WTC11 (cell line): ENCODE data around the gene PIANP. TPM values are rescaled to one million over a fixed set of nuclear protein-coding genes. Genes with fewer than 3 reads are reported as not detected.

Source experiments
- ATAC-seq: fragments of 200-7000 bp; cut with Tn5 transposase; 2 replicates; pipeline ENCODE4 v1.10.0; 2021; ENCODE audit warnings: mild to moderate bottlenecking, moderate library complexity
- CTCF ChIA-PET: fragments of 300-600 bp; sonication (Branson Sonifier 250); formaldehyde crosslinking; loops from one replicate; lab custom pipeline; 2021; ENCODE audit warnings: antibody characterized with exemption; lab: Charles Lee
- POLR2A ChIA-PET: fragments of 350-600 bp; sonication (Branson Sonifier 250); formaldehyde crosslinking; loops from one replicate; lab custom pipeline; 2021; ENCODE audit warnings: antibody characterized with exemption; lab: Charles Lee
- DNase-seq: peaks from one replicate; pipeline ENCODE4 v3.0.0; 2021; ENCODE audit warnings: low spot score
- H3K27ac Mint-ChIP-seq: 2 replicates; pipeline ENCODE4 v1.8.0; 2021; ENCODE audit warnings: mixed read lengths
- H3K27me3 Mint-ChIP-seq: 2 replicates; pipeline ENCODE4 v1.8.0; 2021; ENCODE audit warnings: low read depth, mild to moderate bottlenecking, moderate library complexity, mixed read lengths
- H3K36me3 Mint-ChIP-seq: 2 replicates; pipeline ENCODE4 v1.8.0; 2021; ENCODE audit warnings: mixed read lengths
- H3K4me1 Mint-ChIP-seq: 2 replicates; pipeline ENCODE4 v1.8.0; 2022; ENCODE audit warnings: mixed read lengths
- H3K4me3 Mint-ChIP-seq: 2 replicates; pipeline ENCODE4 v1.8.0; 2021; ENCODE audit warnings: mild to moderate bottlenecking, moderate library complexity, mixed read lengths
- H3K9me3 Mint-ChIP-seq: 2 replicates; pipeline ENCODE4 v1.8.0; 2021; ENCODE audit warnings: mixed read lengths
- ATF3 ChIP-seq: sonication (generic); formaldehyde crosslinking; conservative IDR thresholded peaks from 2 replicates; pipeline ENCODE4 v1.8.1; 2022; ENCODE audit warnings: mild to moderate bottlenecking, missing genetic modification reagents
- CTCF ChIP-seq: fragments of 200-600 bp; IDR thresholded peaks from 2 replicates; pipeline ENCODE4 v1.8.0; 2022; ENCODE audit warnings: antibody characterized with exemption
- ESRRA ChIP-seq: sonication (generic); formaldehyde crosslinking; IDR thresholded peaks from 2 replicates; pipeline ENCODE4 v1.8.1; 2022; ENCODE audit warnings: mild to moderate bottlenecking, missing genetic modification reagents, borderline replicate concordance
- FOXP1 ChIP-seq: sonication (generic); formaldehyde crosslinking; IDR thresholded peaks from 2 replicates; pipeline ENCODE4 v1.8.0; 2022; ENCODE audit warnings: missing genetic modification reagents, mild to moderate bottlenecking, moderate library complexity, borderline replicate concordance
- GTF2I ChIP-seq: fragments of 250-450 bp; sonication (Bioruptor Pico); conservative IDR thresholded peaks from 2 replicates; pipeline ENCODE4 v1.4.0; 2021; ENCODE audit warnings: mild to moderate bottlenecking
- IRF1 ChIP-seq: sonication (generic); formaldehyde crosslinking; IDR thresholded peaks from 2 replicates; pipeline ENCODE4 v1.8.0; 2023; ENCODE audit warnings: missing genetic modification reagents
- NFATC4 ChIP-seq: fragments of 250-450 bp; sonication (Bioruptor Pico); IDR thresholded peaks from 2 replicates; pipeline ENCODE4 v1.9.0; 2021; ENCODE audit warnings: mild to moderate bottlenecking
- NFYB ChIP-seq: sonication (generic); formaldehyde crosslinking; conservative IDR thresholded peaks from 2 replicates; pipeline ENCODE4 v1.8.0; 2022; ENCODE audit warnings: low read depth, missing genetic modification reagents
- NR2C2 ChIP-seq: sonication (generic); formaldehyde crosslinking; IDR thresholded peaks from 2 replicates; pipeline ENCODE4 v1.8.0; 2022; ENCODE audit warnings: mild to moderate bottlenecking, missing genetic modification reagents
- PRRX2 ChIP-seq: fragments of 250-450 bp; sonication (Bioruptor Pico); IDR thresholded peaks from 2 replicates; pipeline ENCODE4 v1.8.0; 2021; ENCODE audit warnings: mild to moderate bottlenecking
- SOX15 ChIP-seq: fragments of 250-450 bp; sonication (Bioruptor Pico); IDR thresholded peaks from 2 replicates; pipeline ENCODE4 v1.9.0; 2021; ENCODE audit warnings: mild to moderate bottlenecking
- SP1 ChIP-seq: sonication (generic); formaldehyde crosslinking; conservative IDR thresholded peaks from 2 replicates; pipeline ENCODE4 v1.8.1; 2022; ENCODE audit warnings: missing genetic modification reagents
- TCF7 ChIP-seq: sonication (generic); formaldehyde crosslinking; IDR thresholded peaks from 2 replicates; pipeline ENCODE4 v1.8.0; 2022; ENCODE audit warnings: mild to moderate bottlenecking, low read depth, missing genetic modification reagents, moderate library complexity
- ZMAT4 ChIP-seq: fragments of 250-450 bp; sonication (Bioruptor Pico); IDR thresholded peaks from 2 replicates; pipeline ENCODE4 v1.9.0; 2021; ENCODE audit warnings: mild to moderate bottlenecking
- ZNF263 ChIP-seq: sonication (generic); formaldehyde crosslinking; IDR thresholded peaks from 2 replicates; pipeline ENCODE4 v1.8.1; 2022; ENCODE audit warnings: low read depth, mild to moderate bottlenecking, moderate library complexity, missing genetic modification reagents
- ZNF317 ChIP-seq: sonication (generic); formaldehyde crosslinking; IDR thresholded peaks from 2 replicates; pipeline ENCODE4 v1.8.1; 2023; ENCODE audit warnings: low read depth, mild to moderate bottlenecking, moderate library complexity, missing genetic modification reagents, borderline replicate concordance
- ZNF416 ChIP-seq: fragments of 250-450 bp; sonication (Bioruptor Pico); IDR thresholded peaks from 2 replicates; pipeline ENCODE4 v1.9.0; 2021; ENCODE audit warnings: mild to moderate bottlenecking, inconsistent platforms
- ZNF425 ChIP-seq: fragments of 250-450 bp; sonication (Bioruptor Pico); conservative IDR thresholded peaks from 2 replicates; pipeline ENCODE4 v1.9.0; 2021; ENCODE audit warnings: mild to moderate bottlenecking
- total RNA-seq: library from RNA; stranded (reverse); gene quantifications from 3 replicates; pipeline ENCODE4 v1.2.3, GENCODE V29; 2021
- TF ChIP-seq, protein P1 (sequence below): fragments of 250-450 bp; sonication (Bioruptor Pico); IDR thresholded peaks from 2 replicates; pipeline ENCODE4 v1.9.0; 2021; ENCODE audit warnings: mild to moderate bottlenecking, borderline replicate concordance
- TF ChIP-seq, protein P2 (sequence below): sonication (generic); formaldehyde crosslinking; IDR thresholded peaks from 2 replicates; pipeline ENCODE4 v1.8.0; 2022; ENCODE audit warnings: mild to moderate bottlenecking, missing genetic modification reagents

The PIANP gene
- total RNA-seq, 1 experiment from 2014 or later: 7.7 TPM

DNA sequence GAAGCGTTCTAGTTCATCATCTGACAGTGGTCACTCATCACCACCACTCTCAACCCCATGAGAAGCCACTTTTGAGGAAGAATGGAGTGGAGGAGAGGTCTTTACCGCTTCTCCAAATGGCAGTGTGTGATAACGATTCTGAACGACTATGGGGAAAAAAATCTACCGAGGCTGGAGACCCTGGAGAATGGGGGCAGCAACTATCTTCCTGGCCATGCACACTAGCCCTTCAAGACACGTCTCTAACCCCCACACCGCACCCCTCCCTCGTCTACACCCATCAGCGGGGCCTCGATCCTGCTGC is 38.1 kb downstream of the PIANP start:
- POLR2A ChIA-PET: no interaction called here
- TF ChIP-seq, protein P1, sequence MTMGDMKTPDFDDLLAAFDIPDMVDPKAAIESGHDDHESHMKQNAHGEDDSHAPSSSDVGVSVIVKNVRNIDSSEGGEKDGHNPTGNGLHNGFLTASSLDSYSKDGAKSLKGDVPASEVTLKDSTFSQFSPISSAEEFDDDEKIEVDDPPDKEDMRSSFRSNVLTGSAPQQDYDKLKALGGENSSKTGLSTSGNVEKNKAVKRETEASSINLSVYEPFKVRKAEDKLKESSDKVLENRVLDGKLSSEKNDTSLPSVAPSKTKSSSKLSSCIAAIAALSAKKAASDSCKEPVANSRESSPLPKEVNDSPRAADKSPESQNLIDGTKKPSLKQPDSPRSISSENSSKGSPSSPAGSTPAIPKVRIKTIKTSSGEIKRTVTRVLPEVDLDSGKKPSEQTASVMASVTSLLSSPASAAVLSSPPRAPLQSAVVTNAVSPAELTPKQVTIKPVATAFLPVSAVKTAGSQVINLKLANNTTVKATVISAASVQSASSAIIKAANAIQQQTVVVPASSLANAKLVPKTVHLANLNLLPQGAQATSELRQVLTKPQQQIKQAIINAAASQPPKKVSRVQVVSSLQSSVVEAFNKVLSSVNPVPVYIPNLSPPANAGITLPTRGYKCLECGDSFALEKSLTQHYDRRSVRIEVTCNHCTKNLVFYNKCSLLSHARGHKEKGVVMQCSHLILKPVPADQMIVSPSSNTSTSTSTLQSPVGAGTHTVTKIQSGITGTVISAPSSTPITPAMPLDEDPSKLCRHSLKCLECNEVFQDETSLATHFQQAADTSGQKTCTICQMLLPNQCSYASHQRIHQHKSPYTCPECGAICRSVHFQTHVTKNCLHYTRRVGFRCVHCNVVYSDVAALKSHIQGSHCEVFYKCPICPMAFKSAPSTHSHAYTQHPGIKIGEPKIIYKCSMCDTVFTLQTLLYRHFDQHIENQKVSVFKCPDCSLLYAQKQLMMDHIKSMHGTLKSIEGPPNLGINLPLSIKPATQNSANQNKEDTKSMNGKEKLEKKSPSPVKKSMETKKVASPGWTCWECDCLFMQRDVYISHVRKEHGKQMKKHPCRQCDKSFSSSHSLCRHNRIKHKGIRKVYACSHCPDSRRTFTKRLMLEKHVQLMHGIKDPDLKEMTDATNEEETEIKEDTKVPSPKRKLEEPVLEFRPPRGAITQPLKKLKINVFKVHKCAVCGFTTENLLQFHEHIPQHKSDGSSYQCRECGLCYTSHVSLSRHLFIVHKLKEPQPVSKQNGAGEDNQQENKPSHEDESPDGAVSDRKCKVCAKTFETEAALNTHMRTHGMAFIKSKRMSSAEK (CRISPR knock-in tag): no peak
- TF ChIP-seq ZNF317 (CRISPR knock-in tag): no peak
- Mint-ChIP-seq H3K4me1 (peaks cover 6% of the 10 kb centered on the region), H3K27me3 (no peaks in the 10 kb centered on the region; the same call in 1 of the 2 replicates), H3K27ac (peak overlapping the region; percentile 98), H3K4me3 (peak overlapping the region; percentile 98), H3K36me3 (peaks cover 10% of the 10 kb centered on the region), H3K9me3 (no peaks in the 10 kb centered on the region)
- ATAC-seq (peak; percentile 55), DNase-seq (no peak)
- CTCF ChIA-PET: interaction anchor here (1.1 kb wide), 1 partner anchor 44 kb away, joined by 3 read pairs; no protein-coding TSS in a partner anchor

- Mint-ChIP-seq H3K4me3 (no peak overlapping the region), H3K36me3 (peaks cover 41% of the 10 kb centered on the region), H3K9me3 (no peaks in the 10 kb centered on the region), H3K27ac (no peak overlapping the region), H3K27me3 (no peaks in the 10 kb centered on the region), H3K4me1 (no peaks in the 10 kb centered on the region)
- DNase-seq (no peak), ATAC-seq (no peak)
- CTCF ChIA-PET: interaction anchor here (1.2 kb wide), 1 partner anchor 34 kb away, joined by 3 read pairs; no protein-coding TSS in a partner anchor
- POLR2A ChIA-PET: interaction anchor here (0.6 kb wide), 1 partner anchor 86 kb away, joined by 4 read pairs; the partner anchor contains the start of gene NOP2
- TF ChIP-seq ZNF425 (CRISPR knock-in tag): no peak
- no peak for TF ChIP-seq ATF3 (CRISPR knock-in tag)
- no peak for TF ChIP-seq ZMAT4 (CRISPR knock-in tag)
- TF ChIP-seq TCF7: no peak
- TF ChIP-seq SOX15 (CRISPR knock-in tag): no peak
- no peak for TF ChIP-seq FOXP1 (CRISPR knock-in tag)
- no peak for TF ChIP-seq SP1 (CRISPR knock-in tag)
- no peak for TF ChIP-seq ZNF263 (CRISPR knock-in tag)
- no peak for TF ChIP-seq NFYB (CRISPR knock-in tag)
- no peak for TF ChIP-seq ESRRA (CRISPR knock-in tag)
- no peak for TF ChIP-seq PRRX2 (CRISPR knock-in tag)
- no peak for TF ChIP-seq CTCF
- TF ChIP-seq, protein P2, sequence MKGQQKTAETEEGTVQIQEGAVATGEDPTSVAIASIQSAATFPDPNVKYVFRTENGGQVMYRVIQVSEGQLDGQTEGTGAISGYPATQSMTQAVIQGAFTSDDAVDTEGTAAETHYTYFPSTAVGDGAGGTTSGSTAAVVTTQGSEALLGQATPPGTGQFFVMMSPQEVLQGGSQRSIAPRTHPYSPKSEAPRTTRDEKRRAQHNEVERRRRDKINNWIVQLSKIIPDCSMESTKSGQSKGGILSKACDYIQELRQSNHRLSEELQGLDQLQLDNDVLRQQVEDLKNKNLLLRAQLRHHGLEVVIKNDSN: no peak
- TF ChIP-seq NR2C2: no peak
- TF ChIP-seq GTF2I (CRISPR knock-in tag): no peak
- TF ChIP-seq NFATC4: no peak
- TF ChIP-seq ZNF416: no peak
- TF ChIP-seq IRF1 (CRISPR knock-in tag): no peak
- no peak for TF ChIP-seq ZNF317 (CRISPR knock-in tag)
Observed at GRCh38 chr12:6653987-6654386, 46.6 kb downstream of the PIANP start.
